ENCODE data around the gene GRID2. TPM values are rescaled to one million over a fixed set of nuclear protein-coding genes. Genes with fewer than 3 reads are reported as not detected.

The GRID2 gene
- total and polyA plus RNA-seq, 9 of the 15 experiments (the other 6 are each of a cell fraction or from before 2014, with no cell fraction given): 0.04 TPM; not detected in 7

DNA sequence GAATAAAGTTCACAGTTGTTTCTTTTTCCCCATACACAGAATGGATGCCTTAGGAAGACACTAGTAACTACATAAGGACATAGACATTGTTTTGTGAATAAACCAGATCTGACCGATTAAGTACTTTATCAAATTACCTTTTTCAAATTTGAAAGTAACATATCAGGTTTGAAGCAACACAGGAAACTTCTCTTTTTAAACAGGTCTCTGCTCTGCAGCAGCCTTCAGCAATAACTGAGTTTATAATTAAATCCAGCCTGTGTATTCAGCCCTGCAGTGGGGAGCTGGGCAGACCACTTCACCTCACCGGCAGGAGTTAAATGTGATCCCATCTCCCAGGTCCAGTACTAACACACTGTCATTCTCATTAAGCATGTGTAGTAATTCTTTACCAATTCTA lies 1456.5 kb downstream of the GRID2 start:
- ATAC-seq (no peak), DNase-seq (ENCODE audit: extremely low read depth in 1 of 4, low spot score in 3 of 4) (no peak), FAIRE-seq (no peak)
- in situ Hi-C loops (cut with MboI) (no loop called here), intact Hi-C loops (cut with micrococcal nuclease) (no loop called here)
- H3K4me1 ChIP-seq (replicated peaks in 1 of 2; ENCODE audit: control insufficient read depth in 2 of 2, insufficient read depth in 2 of 2, low read length in 2 of 2): no peaks in the 10 kb centered on the region
- WGBS (ENCODE audit: insufficient coverage, low coverage, missing lambda C conversion rate): 5% methylated on average over 2 of the region's 2 CpGs
- H3K27ac ChIP-seq (ENCODE audit: extremely low read depth, low read depth, low read length): no peak overlapping the region
- no peaks in the 10 kb centered on the region for H3K9me3 ChIP-seq (replicated peaks; ENCODE audit: control insufficient read depth, insufficient read depth, low read depth, low read length)
- H4K20me1 ChIP-seq (replicated peaks; ENCODE audit: control insufficient read depth, insufficient read depth, low read length): no peaks in the 10 kb centered on the region
- no peak overlapping the region for H3K4me2 ChIP-seq (ENCODE audit: insufficient read depth, low read length)
- ChIA-PET POLR2A (no interaction called here), CTCF (ENCODE audit: low intra/inter-chr PET ratio) (no interaction called here)
- H3K9ac ChIP-seq (ENCODE audit: insufficient read depth in 1 of 2, low read depth in 2 of 2, low read length in 2 of 2): no peak overlapping the region
- H3K9me1 ChIP-seq (ENCODE audit: control insufficient read depth, insufficient read depth, low read length): no peaks in the 10 kb centered on the region
- BruUV-seq (replicated peaks): no TSS peak
- no peaks in the 10 kb centered on the region for H3K79me2 ChIP-seq (ENCODE audit: control insufficient read depth, insufficient read depth, low read length)
- no peaks in the 10 kb centered on the region for H3K27me3 ChIP-seq (ENCODE audit: control insufficient read depth in 2 of 2, insufficient read depth in 2 of 2, low read length in 2 of 2)
- no peak overlapping the region for H3K4me3 ChIP-seq
- no peak overlapping the region for H2AFZ ChIP-seq (ENCODE audit: low read depth, low read length)
- H3K36me3 ChIP-seq (ENCODE audit: control insufficient read depth, insufficient read depth, low read length): no peaks in the 10 kb centered on the region
- TF ChIP-seq HNRNPLL (IDR thresholded peaks at IDR 0.05; ENCODE audit: low read depth, low read length, poor library complexity, severe bottlenecking) (no peak), HBP1 (CRISPR knock-in tag; IDR thresholded peaks at IDR 0.05) (no peak), KLF13 (tag; IDR thresholded peaks at IDR 0.05; ENCODE audit: borderline replicate concordance, low read depth) (no peak), RBM14 (IDR thresholded peaks at IDR 0.05; ENCODE audit: borderline replicate concordance, insufficient read depth, low read depth, low read length) (no peak), MTA2 (IDR thresholded peaks at IDR 0.05; ENCODE audit: low read depth) (no peak)
- TF ChIP-seq, protein P1, sequence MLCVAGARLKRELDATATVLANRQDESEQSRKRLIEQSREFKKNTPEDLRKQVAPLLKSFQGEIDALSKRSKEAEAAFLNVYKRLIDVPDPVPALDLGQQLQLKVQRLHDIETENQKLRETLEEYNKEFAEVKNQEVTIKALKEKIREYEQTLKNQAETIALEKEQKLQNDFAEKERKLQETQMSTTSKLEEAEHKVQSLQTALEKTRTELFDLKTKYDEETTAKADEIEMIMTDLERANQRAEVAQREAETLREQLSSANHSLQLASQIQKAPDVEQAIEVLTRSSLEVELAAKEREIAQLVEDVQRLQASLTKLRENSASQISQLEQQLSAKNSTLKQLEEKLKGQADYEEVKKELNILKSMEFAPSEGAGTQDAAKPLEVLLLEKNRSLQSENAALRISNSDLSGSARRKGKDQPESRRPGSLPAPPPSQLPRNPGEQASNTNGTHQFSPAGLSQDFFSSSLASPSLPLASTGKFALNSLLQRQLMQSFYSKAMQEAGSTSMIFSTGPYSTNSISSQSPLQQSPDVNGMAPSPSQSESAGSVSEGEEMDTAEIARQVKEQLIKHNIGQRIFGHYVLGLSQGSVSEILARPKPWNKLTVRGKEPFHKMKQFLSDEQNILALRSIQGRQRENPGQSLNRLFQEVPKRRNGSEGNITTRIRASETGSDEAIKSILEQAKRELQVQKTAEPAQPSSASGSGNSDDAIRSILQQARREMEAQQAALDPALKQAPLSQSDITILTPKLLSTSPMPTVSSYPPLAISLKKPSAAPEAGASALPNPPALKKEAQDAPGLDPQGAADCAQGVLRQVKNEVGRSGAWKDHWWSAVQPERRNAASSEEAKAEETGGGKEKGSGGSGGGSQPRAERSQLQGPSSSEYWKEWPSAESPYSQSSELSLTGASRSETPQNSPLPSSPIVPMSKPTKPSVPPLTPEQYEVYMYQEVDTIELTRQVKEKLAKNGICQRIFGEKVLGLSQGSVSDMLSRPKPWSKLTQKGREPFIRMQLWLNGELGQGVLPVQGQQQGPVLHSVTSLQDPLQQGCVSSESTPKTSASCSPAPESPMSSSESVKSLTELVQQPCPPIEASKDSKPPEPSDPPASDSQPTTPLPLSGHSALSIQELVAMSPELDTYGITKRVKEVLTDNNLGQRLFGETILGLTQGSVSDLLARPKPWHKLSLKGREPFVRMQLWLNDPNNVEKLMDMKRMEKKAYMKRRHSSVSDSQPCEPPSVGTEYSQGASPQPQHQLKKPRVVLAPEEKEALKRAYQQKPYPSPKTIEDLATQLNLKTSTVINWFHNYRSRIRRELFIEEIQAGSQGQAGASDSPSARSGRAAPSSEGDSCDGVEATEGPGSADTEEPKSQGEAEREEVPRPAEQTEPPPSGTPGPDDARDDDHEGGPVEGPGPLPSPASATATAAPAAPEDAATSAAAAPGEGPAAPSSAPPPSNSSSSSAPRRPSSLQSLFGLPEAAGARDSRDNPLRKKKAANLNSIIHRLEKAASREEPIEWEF (CRISPR knock-in tag; IDR thresholded peaks at IDR 0.05): no peak
- TF ChIP-seq, protein P2, sequence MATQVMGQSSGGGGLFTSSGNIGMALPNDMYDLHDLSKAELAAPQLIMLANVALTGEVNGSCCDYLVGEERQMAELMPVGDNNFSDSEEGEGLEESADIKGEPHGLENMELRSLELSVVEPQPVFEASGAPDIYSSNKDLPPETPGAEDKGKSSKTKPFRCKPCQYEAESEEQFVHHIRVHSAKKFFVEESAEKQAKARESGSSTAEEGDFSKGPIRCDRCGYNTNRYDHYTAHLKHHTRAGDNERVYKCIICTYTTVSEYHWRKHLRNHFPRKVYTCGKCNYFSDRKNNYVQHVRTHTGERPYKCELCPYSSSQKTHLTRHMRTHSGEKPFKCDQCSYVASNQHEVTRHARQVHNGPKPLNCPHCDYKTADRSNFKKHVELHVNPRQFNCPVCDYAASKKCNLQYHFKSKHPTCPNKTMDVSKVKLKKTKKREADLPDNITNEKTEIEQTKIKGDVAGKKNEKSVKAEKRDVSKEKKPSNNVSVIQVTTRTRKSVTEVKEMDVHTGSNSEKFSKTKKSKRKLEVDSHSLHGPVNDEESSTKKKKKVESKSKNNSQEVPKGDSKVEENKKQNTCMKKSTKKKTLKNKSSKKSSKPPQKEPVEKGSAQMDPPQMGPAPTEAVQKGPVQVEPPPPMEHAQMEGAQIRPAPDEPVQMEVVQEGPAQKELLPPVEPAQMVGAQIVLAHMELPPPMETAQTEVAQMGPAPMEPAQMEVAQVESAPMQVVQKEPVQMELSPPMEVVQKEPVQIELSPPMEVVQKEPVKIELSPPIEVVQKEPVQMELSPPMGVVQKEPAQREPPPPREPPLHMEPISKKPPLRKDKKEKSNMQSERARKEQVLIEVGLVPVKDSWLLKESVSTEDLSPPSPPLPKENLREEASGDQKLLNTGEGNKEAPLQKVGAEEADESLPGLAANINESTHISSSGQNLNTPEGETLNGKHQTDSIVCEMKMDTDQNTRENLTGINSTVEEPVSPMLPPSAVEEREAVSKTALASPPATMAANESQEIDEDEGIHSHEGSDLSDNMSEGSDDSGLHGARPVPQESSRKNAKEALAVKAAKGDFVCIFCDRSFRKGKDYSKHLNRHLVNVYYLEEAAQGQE (IDR thresholded peaks at IDR 0.05; ENCODE audit: borderline replicate concordance): no peak
- TF ChIP-seq, protein P2 (CRISPR knock-in tag; IDR thresholded peaks at IDR 0.05; ENCODE audit: low read depth): no peak
